K562 (cell line): ENCODE results near the gene WBP1. TPM values are rescaled to one million over a fixed set of nuclear protein-coding genes. Genes with fewer than 3 reads are reported as not detected.

Experiments
- CBX2 ChIP-seq: fragments of 200-600 bp; sonication (generic); IDR thresholded peaks from one replicate; pipeline ENCODE4 v1.6.1; 2012; ENCODE audit warnings: mild to moderate bottlenecking, low read length, inconsistent platforms; ENCODE audit not compliant: insufficient read depth, poor library complexity, severe bottlenecking
- CXXC5 ChIP-seq: fragments of 250-450 bp; sonication (Bioruptor Pico); IDR thresholded peaks from 2 replicates; pipeline ENCODE4 v1.8.0; 2022; ENCODE audit warnings: inconsistent platforms, mild to moderate bottlenecking, moderate library complexity
- DNMT1 ChIP-seq: fragments of 450-650 bp; IDR thresholded peaks from 2 replicates; pipeline ENCODE4 v1.6.1; 2016; ENCODE audit warnings: antibody characterized with exemption, mild to moderate bottlenecking
- HIVEP1 ChIP-seq: fragments of 250-450 bp; sonication (Bioruptor Pico); IDR thresholded peaks from 2 replicates; pipeline ENCODE4 v1.4.0; 2020; ENCODE audit warnings: mild to moderate bottlenecking
- NRF1 ChIP-seq, 2 experiments: fragments of 450-650 bp; IDR thresholded peaks in 1 of 2; conservative IDR thresholded peaks in 1 of 2; 2 replicates each; pipeline ENCODE4 v1.6.1; 2014; ENCODE audit warnings: mild to moderate bottlenecking in 2 of 2
- POLR2AphosphoS5 ChIP-seq: IDR thresholded peaks from 2 replicates; pipeline ENCODE4 v1.6.1; 2011; ENCODE audit warnings: mild to moderate bottlenecking, low read depth, low read length, moderate library complexity; ENCODE audit not compliant: control insufficient read depth, insufficient read depth
- POLR2B ChIP-seq: fragments of 450-650 bp; IDR thresholded peaks from 2 replicates; pipeline ENCODE4 v1.6.1; 2018; ENCODE audit warnings: low read depth; ENCODE audit not compliant: partially characterized antibody
- TAF1 ChIP-seq: IDR thresholded peaks from 2 replicates; pipeline ENCODE4 v1.6.1; 2011; ENCODE audit warnings: mild to moderate bottlenecking, low read length, moderate library complexity; ENCODE audit not compliant: insufficient read depth, control insufficient read depth, severe bottlenecking; ENCODE audit errors: extremely low read depth
- TGIF2 ChIP-seq: sonication (generic); formaldehyde crosslinking; IDR thresholded peaks from 2 replicates; pipeline ENCODE4 v1.8.1; 2022; ENCODE audit warnings: mild to moderate bottlenecking, missing genetic modification reagents, moderate library complexity
- ZNF347 ChIP-seq: fragments of 450-650 bp; formaldehyde crosslinking; IDR thresholded peaks from 2 replicates; pipeline ENCODE4 v1.4.0; 2020; ENCODE audit warnings: low read depth, mild to moderate bottlenecking, moderate library complexity
- polyA plus RNA-seq, 8 experiments: library from polyadenylated mRNA; depleted of rRNA in 4 of 8; stranded (reverse) in 5 of 8; unstranded in 3 of 8; fragments of >200 nt; fragmentation: Nextera tagmentation in 2 of 8; fragmentation: Illumina TruSeq in 1 of 8; extraction: Ambion mirVana in 2 of 8; extraction: Trizol in 1 of 8; gene quantifications; 2 replicates each; pipeline versions ENCODE4 v1.2.1 to v1.2.3, GENCODE V29; 2011 to 2014; ENCODE audit warnings: inconsistent platforms in 1 of 8, missing spikeins in 1 of 8
- total RNA-seq, 7 experiments: library from RNA; depleted of rRNA in 6 of 7; stranded (reverse); fragments of >200 nt in 6 of 7; fragmentation: Illumina TruSeq in 2 of 7; extraction: Trizol in 2 of 7; gene quantifications; 2 replicates each; pipeline versions ENCODE4 v1.2.1 to v1.2.3, GENCODE V29; 2011 to 2021; ENCODE audit warnings: low replicate concordance in 1 of 7
- TF ChIP-seq, protein P1 (sequence below): sonication (generic); formaldehyde crosslinking; IDR thresholded peaks from 2 replicates; pipeline ENCODE4 v1.8.0; 2022; ENCODE audit warnings: mild to moderate bottlenecking, missing genetic modification reagents
- TF ChIP-seq, protein P2 (sequence below): fragments of 250-450 bp; sonication (Bioruptor Pico); IDR thresholded peaks from 2 replicates; pipeline ENCODE4 v1.9.0; 2021; ENCODE audit warnings: mild to moderate bottlenecking
- TF ChIP-seq, protein P3 (sequence below): fragments of 450-650 bp; formaldehyde crosslinking; conservative IDR thresholded peaks from 2 replicates; pipeline ENCODE4 v1.4.0; 2022; ENCODE audit warnings: mild to moderate bottlenecking, missing genetic modification characterization
- TF ChIP-seq, protein P4 (sequence below): fragments of 450-650 bp; IDR thresholded peaks from 2 replicates; pipeline ENCODE4 v1.6.1; 2018; ENCODE audit warnings: mild to moderate bottlenecking, low read depth; ENCODE audit not compliant: partially characterized antibody
- TF ChIP-seq, protein P5 (sequence below): sonication (generic); formaldehyde crosslinking; IDR thresholded peaks from 2 replicates; pipeline ENCODE4 v1.8.0; 2023; ENCODE audit warnings: missing genetic modification reagents, mild to moderate bottlenecking, borderline replicate concordance

Gene WBP1
- total and polyA plus RNA-seq, 9 of the 15 experiments (the other 6 are each of a cell fraction or from before 2014, with no cell fraction given) = 1.9 to 27.7 (median 14.2) TPM

DNA sequence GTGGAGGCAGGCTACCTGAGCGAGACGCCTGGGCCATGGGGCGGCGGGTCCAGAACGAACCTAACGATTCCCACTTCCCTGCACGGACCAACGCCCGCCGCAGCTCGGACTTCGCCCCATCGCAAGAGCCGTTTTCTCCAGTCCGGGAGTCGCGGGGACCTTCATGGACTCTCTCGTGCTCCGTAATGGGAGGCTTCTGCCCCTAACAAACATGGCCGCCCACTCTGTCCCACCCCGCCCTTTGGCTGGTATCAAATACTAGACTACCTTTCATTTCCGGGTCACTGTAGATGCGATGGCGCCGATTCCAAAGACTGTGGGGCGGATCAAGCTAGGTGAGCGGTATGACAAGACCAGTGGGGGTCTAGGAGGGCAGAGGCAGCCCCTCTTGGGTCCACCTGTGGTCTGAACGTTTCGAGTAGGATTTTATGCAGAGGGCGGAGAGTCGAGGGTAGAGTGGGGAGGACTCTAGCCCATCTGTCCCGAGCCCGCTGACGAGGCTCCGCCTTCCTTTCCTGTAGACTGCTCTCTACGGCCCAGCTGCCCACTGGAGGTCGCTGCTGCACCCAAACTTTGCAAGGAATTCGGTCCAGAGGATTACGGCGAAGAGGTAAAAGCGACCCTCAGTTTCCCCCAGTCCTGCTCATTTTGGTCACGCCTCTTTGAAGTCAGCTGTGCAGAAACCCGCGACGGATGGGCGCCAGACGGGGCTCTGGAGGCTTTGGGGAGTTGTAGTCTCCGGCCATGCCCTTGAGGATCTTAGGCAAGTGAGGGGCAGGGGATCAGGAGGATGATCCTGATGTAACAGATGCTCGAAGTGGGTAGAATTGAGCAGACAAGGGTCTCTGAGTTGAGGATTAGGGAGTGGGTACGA is 24.8 kb downstream of the WBP1 start, which contains the start of the genes CCDC142 and TTC31 (continued):
- TF ChIP-seq POLR2B = peak; percentile 72
- TF ChIP-seq HIVEP1 (CRISPR knock-in tag) = no peak
- TF ChIP-seq TGIF2 (CRISPR knock-in tag) = 0 out of 2 replicates have a peak, but pooled peaks have one; percentile 70
- TF ChIP-seq, protein P1, sequence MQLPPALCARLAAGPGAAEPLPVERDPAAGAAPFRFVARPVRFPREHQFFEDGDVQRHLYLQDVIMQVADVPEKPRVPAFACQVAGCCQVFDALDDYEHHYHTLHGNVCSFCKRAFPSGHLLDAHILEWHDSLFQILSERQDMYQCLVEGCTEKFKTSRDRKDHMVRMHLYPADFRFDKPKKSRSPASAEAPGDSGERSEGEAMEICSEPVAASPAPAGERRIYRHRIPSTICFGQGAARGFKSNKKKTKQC (CRISPR knock-in tag) = peak; percentile 6; the same call in 1 of the 2 replicates
- peak; percentile 77; the same call in 1 of the 2 replicates for TF ChIP-seq DNMT1
- TF ChIP-seq NRF1 (conservative IDR thresholded peaks at IDR 0.05 in 1 of 2, IDR thresholded peaks at IDR 0.05 in 1 of 2) = 0 out of 4 replicates have a peak, but pooled peaks of 1 of the 2 experiments have one; percentile 6
- TF ChIP-seq, protein P2, sequence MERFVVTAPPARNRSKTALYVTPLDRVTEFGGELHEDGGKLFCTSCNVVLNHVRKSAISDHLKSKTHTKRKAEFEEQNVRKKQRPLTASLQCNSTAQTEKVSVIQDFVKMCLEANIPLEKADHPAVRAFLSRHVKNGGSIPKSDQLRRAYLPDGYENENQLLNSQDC (CRISPR knock-in tag) = no peak
- TF ChIP-seq, protein P3, sequence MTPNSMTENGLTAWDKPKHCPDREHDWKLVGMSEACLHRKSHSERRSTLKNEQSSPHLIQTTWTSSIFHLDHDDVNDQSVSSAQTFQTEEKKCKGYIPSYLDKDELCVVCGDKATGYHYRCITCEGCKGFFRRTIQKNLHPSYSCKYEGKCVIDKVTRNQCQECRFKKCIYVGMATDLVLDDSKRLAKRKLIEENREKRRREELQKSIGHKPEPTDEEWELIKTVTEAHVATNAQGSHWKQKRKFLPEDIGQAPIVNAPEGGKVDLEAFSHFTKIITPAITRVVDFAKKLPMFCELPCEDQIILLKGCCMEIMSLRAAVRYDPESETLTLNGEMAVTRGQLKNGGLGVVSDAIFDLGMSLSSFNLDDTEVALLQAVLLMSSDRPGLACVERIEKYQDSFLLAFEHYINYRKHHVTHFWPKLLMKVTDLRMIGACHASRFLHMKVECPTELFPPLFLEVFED = no peak
- TF ChIP-seq, protein P4, sequence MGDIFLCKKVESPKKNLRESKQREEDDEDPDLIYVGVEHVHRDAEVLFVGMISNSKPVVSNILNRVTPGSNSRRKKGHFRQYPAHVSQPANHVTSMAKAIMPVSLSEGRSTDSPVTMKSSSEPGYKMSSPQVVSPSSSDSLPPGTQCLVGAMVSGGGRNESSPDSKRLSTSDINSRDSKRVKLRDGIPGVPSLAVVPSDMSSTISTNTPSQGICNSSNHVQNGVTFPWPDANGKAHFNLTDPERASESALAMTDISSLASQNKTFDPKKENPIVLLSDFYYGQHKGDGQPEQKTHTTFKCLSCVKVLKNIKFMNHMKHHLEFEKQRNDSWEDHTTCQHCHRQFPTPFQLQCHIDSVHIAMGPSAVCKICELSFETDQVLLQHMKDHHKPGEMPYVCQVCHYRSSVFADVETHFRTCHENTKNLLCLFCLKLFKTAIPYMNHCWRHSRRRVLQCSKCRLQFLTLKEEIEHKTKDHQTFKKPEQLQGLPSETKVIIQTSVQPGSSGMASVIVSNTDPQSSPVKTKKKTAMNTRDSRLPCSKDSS = no peak
- peak; percentile 83 for TF ChIP-seq TAF1
- TF ChIP-seq ZNF347 (CRISPR knock-in tag) = no peak
- TF ChIP-seq CXXC5 (CRISPR knock-in tag) = 0 out of 2 replicates have a peak, but pooled peaks have one; percentile 59
- no peak for TF ChIP-seq CBX2
- peak; percentile 81 for TF ChIP-seq POLR2AphosphoS5
- TF ChIP-seq, protein P5, sequence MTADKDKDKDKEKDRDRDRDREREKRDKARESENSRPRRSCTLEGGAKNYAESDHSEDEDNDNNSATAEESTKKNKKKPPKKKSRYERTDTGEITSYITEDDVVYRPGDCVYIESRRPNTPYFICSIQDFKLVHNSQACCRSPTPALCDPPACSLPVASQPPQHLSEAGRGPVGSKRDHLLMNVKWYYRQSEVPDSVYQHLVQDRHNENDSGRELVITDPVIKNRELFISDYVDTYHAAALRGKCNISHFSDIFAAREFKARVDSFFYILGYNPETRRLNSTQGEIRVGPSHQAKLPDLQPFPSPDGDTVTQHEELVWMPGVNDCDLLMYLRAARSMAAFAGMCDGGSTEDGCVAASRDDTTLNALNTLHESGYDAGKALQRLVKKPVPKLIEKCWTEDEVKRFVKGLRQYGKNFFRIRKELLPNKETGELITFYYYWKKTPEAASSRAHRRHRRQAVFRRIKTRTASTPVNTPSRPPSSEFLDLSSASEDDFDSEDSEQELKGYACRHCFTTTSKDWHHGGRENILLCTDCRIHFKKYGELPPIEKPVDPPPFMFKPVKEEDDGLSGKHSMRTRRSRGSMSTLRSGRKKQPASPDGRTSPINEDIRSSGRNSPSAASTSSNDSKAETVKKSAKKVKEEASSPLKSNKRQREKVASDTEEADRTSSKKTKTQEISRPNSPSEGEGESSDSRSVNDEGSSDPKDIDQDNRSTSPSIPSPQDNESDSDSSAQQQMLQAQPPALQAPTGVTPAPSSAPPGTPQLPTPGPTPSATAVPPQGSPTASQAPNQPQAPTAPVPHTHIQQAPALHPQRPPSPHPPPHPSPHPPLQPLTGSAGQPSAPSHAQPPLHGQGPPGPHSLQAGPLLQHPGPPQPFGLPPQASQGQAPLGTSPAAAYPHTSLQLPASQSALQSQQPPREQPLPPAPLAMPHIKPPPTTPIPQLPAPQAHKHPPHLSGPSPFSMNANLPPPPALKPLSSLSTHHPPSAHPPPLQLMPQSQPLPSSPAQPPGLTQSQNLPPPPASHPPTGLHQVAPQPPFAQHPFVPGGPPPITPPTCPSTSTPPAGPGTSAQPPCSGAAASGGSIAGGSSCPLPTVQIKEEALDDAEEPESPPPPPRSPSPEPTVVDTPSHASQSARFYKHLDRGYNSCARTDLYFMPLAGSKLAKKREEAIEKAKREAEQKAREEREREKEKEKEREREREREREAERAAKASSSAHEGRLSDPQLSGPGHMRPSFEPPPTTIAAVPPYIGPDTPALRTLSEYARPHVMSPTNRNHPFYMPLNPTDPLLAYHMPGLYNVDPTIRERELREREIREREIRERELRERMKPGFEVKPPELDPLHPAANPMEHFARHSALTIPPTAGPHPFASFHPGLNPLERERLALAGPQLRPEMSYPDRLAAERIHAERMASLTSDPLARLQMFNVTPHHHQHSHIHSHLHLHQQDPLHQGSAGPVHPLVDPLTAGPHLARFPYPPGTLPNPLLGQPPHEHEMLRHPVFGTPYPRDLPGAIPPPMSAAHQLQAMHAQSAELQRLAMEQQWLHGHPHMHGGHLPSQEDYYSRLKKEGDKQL (CRISPR knock-in tag) = peak; percentile 86; the same call in 1 of the 2 replicates
